ENCODE results near the gene PLG. TPM values are rescaled to one million over a fixed set of nuclear protein-coding genes. Genes with fewer than 3 reads are reported as not detected.
"Not testable (repeated sequence)": the region's sequence is repeated elsewhere in the genome, so short reads cannot be mapped to it uniquely, and the experiment has no call there.

PLG gene
- total RNA-seq, 4 donors from 2014 or later = not detected

GRCh38 chr6:160667639-160668481 is 34.2 kb upstream of the PLG start:
- DNase-seq = no peak
- no peak overlapping the region for H3K27ac ChIP-seq
- TF ChIP-seq EP300 (IDR thresholded peaks at IDR 0.05; ENCODE audit: low read depth) (no peak), CTCF (IDR thresholded peaks at IDR 0.05) (peak in 3 of 5 experiments; percentile 14 to 28 (median 21))
- in situ Hi-C loops (cut with MboI; ENCODE audit: low pct_ligation_motif_present in 1 of 4, low pct_unique_long_range_greater_than_20kb in 1 of 4, low sequenced_read_pairs in 3 of 4) (no loop called here), intact Hi-C loops (cut with DNase I; ENCODE audit: low total_unique reads) (no loop called here)
- no peaks in the 10 kb centered on the region for H3K36me3 ChIP-seq
- H3K4me3 ChIP-seq = no peak overlapping the region
- H3K27me3 ChIP-seq = no peaks in the 10 kb centered on the region
- WGBS, 2 donors (ENCODE audit: low coverage in 1 of 2) = 0 to 25% methylated on average over 1 to 9 of the region's 9 CpGs
- peaks cover 0 to under 1% of the 10 kb centered on the region in 2 donors for H3K9me3 ChIP-seq
- no peaks in the 10 kb centered on the region for H3K4me1 ChIP-seq

- Histone ChIP-seq H3K4me1 (no peaks in the 10 kb centered on the region), H3K36me3 (no peaks in the 10 kb centered on the region), H3K27me3 (no peaks in the 10 kb centered on the region), H3K4me3 (no peak overlapping the region), H3K9me3 (peaks cover 0 to 6% of the 10 kb centered on the region in 2 donors), H3K27ac (no peak overlapping the region)
- TF ChIP-seq CTCF (IDR thresholded peaks at IDR 0.05) (no peak), POLR2AphosphoS5 (IDR thresholded peaks at IDR 0.05) (no peak), EP300 (IDR thresholded peaks at IDR 0.05; ENCODE audit: low read depth) (no peak), POLR2A (IDR thresholded peaks at IDR 0.05) (no peak)
- intact Hi-C loops (cut with DNase I; ENCODE audit: low total_unique reads) = no loop called here
- no peak for DNase-seq
- in situ Hi-C loops (cut with MboI; ENCODE audit: low pct_ligation_motif_present in 1 of 4, low pct_unique_long_range_greater_than_20kb in 1 of 4, low sequenced_read_pairs in 3 of 4) = no loop called here
- WGBS, 2 donors (ENCODE audit: low coverage in 1 of 2) = 64 to 68% methylated on average over 2 of the region's 2 CpGs
Measured at GRCh38 chr6:160668589-160668988, 33.5 kb upstream of the PLG start.

GRCh38 chr6:160676418-160676817 is 25.6 kb upstream of the PLG start:
- DNase-seq; H3K4me3 ChIP-seq; in situ Hi-C loops (cut with MboI; ENCODE audit: low pct_ligation_motif_present in 1 of 4, low pct_unique_long_range_greater_than_20kb in 1 of 4, low sequenced_read_pairs in 3 of 4); H3K27ac ChIP-seq; H3K27me3 ChIP-seq; intact Hi-C loops (cut with DNase I; ENCODE audit: low total_unique reads); H3K4me1 ChIP-seq; H3K9me3 ChIP-seq; H3K36me3 ChIP-seq: not testable (repeated sequence)
- 76% methylated on average over 5 of the region's 5 CpGs; no CpG with 5 or more reads in 1 of the 2 donors for WGBS, 2 donors (ENCODE audit: low coverage in 1 of 2)

DNA sequence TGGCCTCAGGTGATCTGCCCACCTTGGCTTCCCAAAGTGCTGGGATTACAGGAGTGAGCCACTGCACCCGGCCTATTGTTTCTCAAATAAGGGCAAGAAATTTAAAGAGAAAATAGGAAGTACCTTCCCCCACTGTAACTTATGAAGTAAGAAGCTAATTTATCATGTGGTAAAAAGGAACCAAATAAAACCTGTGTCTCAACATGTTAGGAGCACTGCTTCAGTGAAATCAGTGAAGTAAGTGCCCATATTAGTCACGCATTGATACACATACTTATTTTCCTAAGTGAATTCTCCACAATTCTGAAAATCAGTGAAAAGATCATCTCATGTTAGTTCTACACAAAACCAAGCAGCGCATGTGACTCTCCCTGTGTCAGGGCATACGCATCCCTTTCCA is 23.8 kb upstream of the PLG start:
- no peak overlapping the region for H3K27ac ChIP-seq
- H3K36me3 ChIP-seq = no peaks in the 10 kb centered on the region
- 74 to 76% methylated on average over 3 to 4 of the region's 4 CpGs for WGBS, 2 donors (ENCODE audit: low coverage in 1 of 2)
- TF ChIP-seq POLR2AphosphoS5 (IDR thresholded peaks at IDR 0.05) = no peak
- TF ChIP-seq CTCF (IDR thresholded peaks at IDR 0.05) = no peak
- H3K27me3 ChIP-seq = peaks cover 7% of the 10 kb centered on the region
- in situ Hi-C loops (cut with MboI; ENCODE audit: low pct_ligation_motif_present in 1 of 4, low pct_unique_long_range_greater_than_20kb in 1 of 4, low sequenced_read_pairs in 3 of 4) = no loop called here
- no peak overlapping the region for H3K4me3 ChIP-seq
- peaks cover 0 to 1% of the 10 kb centered on the region in 2 donors for H3K9me3 ChIP-seq
- no peak for DNase-seq
- intact Hi-C loops (cut with DNase I; ENCODE audit: low total_unique reads) = no loop called here
- H3K4me1 ChIP-seq = no peaks in the 10 kb centered on the region

All from transverse colon (tissue), 4 donors.